Forelimb muscle (tissue), 1 donor: ENCODE measurements around the gene TBC1D22A. TPM values are rescaled to one million over a fixed set of nuclear protein-coding genes. Genes with fewer than 3 reads are reported as not detected.

Experiments
- DNase-seq: peaks from one replicate; pipeline ENCODE4 v3.0.0-alpha.2; 2013; ENCODE audit warnings: low read depth
- polyA plus RNA-seq: library from polyadenylated mRNA; unstranded; fragments of 120-200 nt; gene quantifications from one replicate; pipeline ENCODE4 v1.2.1, GENCODE V29; 2013; ENCODE audit not compliant: insufficient read length

The TBC1D22A gene
- polyA plus RNA-seq, 1 donor: 14.2 TPM

- no peak for DNase-seq
These were observed 9.1 kb upstream of the TBC1D22A start for GRCh38 chr22:46753360-46753759.

- DNase-seq: no peak
These were observed 8.7 kb upstream of the TBC1D22A start for GRCh38 chr22:46753761-46754109.

GRCh38 chr22:46754110-46754799 is 8.2 kb upstream of the TBC1D22A start:
- DNase-seq: no peak

- no peak for DNase-seq
These were observed 7.6 kb upstream of the TBC1D22A start for GRCh38 chr22:46754826-46755225.

- no peak for DNase-seq
These were observed 6.9 kb upstream of the TBC1D22A start for GRCh38 chr22:46755525-46755924.

GRCh38 chr22:46756097-46756496 is 6.4 kb upstream of the TBC1D22A start:
- no peak for DNase-seq

GRCh38 chr22:46757104-46757503 is 5.3 kb upstream of the TBC1D22A start:
- no peak for DNase-seq

- DNase-seq: no peak
These were observed 4.3 kb upstream of the TBC1D22A start for GRCh38 chr22:46758121-46758520.

- no peak for DNase-seq
These were observed 3.6 kb upstream of the TBC1D22A start for GRCh38 chr22:46758867-46759290.

- DNase-seq: no peak
These were observed 1.4 kb upstream of the TBC1D22A start for GRCh38 chr22:46761017-46761416.

- DNase-seq: no peak
These were observed 762 bp upstream of the TBC1D22A start for GRCh38 chr22:46761539-46762237.

GRCh38 chr22:46763051-46763705 is 728 bp downstream of the TBC1D22A start:
- DNase-seq: no peak

GRCh38 chr22:46764140-46764680 is 1.8 kb downstream of the TBC1D22A start:
- no peak for DNase-seq

- no peak for DNase-seq
These were observed 2.5 kb downstream of the TBC1D22A start for GRCh38 chr22:46764779-46765485.

- no peak for DNase-seq
These were observed 4.2 kb downstream of the TBC1D22A start for GRCh38 chr22:46766611-46767010.

GRCh38 chr22:46767249-46767985 is 5.0 kb downstream of the TBC1D22A start:
- DNase-seq: no peak

GRCh38 chr22:46769191-46769675 is 6.8 kb downstream of the TBC1D22A start:
- no peak for DNase-seq

GRCh38 chr22:46769706-46770105 is 7.3 kb downstream of the TBC1D22A start:
- no peak for DNase-seq

GRCh38 chr22:46770151-46770641 is 7.7 kb downstream of the TBC1D22A start:
- no peak for DNase-seq

GRCh38 chr22:46770726-46771125 is 8.3 kb downstream of the TBC1D22A start:
- no peak for DNase-seq

GRCh38 chr22:46773076-46773475 is 10.6 kb downstream of the TBC1D22A start:
- DNase-seq: no peak
